Stimulated activated CD8-positive, alpha-beta memory T cell treated with anti-CD3 and anti-CD28 coated beads, Interleukin-7, amount 100 ng/mL, for 1 hour (primary cell): Measurements from ENCODE around the gene POLR2L.

ENCODE experiments used
- DNase-seq, 2 donors: peaks; one replicate each; pipeline ENCODE4 v3.0.0-alpha.2; 2020; ENCODE audit warnings: low read depth in 2 of 2

POLR2L gene

GRCh38 chr11:794766-795633 lies 47.3 kb downstream of the POLR2L start:
- no peak for DNase-seq

- DNase-seq, result no peak
Observed at GRCh38 chr11:794013-794765, 48.1 kb downstream of the POLR2L start.

- DNase-seq, result no peak
Observed at GRCh38 chr11:793556-793955, 48.8 kb downstream of the POLR2L start.

- no peak for DNase-seq
Observed at GRCh38 chr11:792873-793272, 49.5 kb downstream of the POLR2L start.

GRCh38 chr11:792535-792821 lies 49.9 kb downstream of the POLR2L start:
- no peak for DNase-seq

GRCh38 chr11:791658-792534 lies 50.4 kb downstream of the POLR2L start:
- no peak for DNase-seq

- no peak for DNase-seq
Observed at GRCh38 chr11:790721-791564, 51.4 kb downstream of the POLR2L start.

- DNase-seq, result no peak
Observed at GRCh38 chr11:789943-790342, 52.4 kb downstream of the POLR2L start, which contains the start of gene CEND1. Gene CEND1, minus strand, starts transcription at chr11:790090. Its CDS starts 1,514 bp downstream, at chr11:788576.
